ENCODE results near the gene AOPEP. TPM values are rescaled to one million over a fixed set of nuclear protein-coding genes. Genes with fewer than 3 reads are reported as not detected.

Gene AOPEP
- total RNA-seq, 5 donors from 2014 or later (not counting 1 experiment from before 2014, with no cell fraction given): 10.4 to 14.8 (median 11.3) TPM

DNA sequence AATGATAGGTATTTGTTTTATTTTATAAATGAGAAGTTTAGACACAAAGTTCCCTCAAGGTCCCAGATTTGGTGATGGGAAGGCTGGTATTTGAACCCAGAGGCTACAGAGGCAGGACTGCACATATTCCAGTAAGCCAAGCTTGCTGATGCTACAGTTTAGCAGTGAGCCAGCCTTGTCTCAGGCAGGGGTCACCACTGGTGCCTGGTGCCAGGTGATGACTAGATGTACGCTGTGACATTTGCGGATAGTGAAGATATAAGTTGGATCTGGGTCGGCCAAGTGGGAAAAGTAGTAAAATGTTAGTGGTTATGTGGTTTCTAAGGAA, 143.9 kb downstream of the AOPEP start:
- H3K27me3 ChIP-seq (replicated peaks in 1 of 2; ENCODE audit: control insufficient read depth in 2 of 2, extremely low read depth in 1 of 2, insufficient read depth in 2 of 2, low read length in 1 of 2): no peaks in the 10 kb centered on the region
- no peak for DNase-seq
- H3K4me1 Mint-ChIP-seq: peaks cover 26 to 42% (median 29%) of the 10 kb centered on the region in 3 donors
- H3K4me3 Mint-ChIP-seq: peak overlapping the region in 1 of 3 donors; percentile 62
- H3K27ac ChIP-seq (ENCODE audit: low read length): peak overlapping the region; percentile 71
- POLR2A ChIA-PET: interaction anchor here in 1 of 2 donors (1.3 kb wide), 1 partner anchor 9 kb away, joined by 5 read pairs; no protein-coding TSS in a partner anchor
- H3K27me3 Mint-ChIP-seq: no peaks in the 10 kb centered on the region
- peaks cover 1% of the 10 kb centered on the region for H3K36me3 Mint-ChIP-seq
- H3K36me3 ChIP-seq (ENCODE audit: control insufficient read depth in 2 of 2, extremely low read depth in 1 of 2, insufficient read depth in 1 of 2, low read length in 1 of 2): no peaks in the 10 kb centered on the region
- peaks cover 0 to 5% (median 0%) of the 10 kb centered on the region in 3 donors for H3K9me3 Mint-ChIP-seq
- no peak overlapping the region for H3K4me3 ChIP-seq (ENCODE audit: control insufficient read depth in 1 of 2, extremely low read depth in 1 of 2, low read length in 1 of 2)
- H3K27ac Mint-ChIP-seq: peak overlapping the region; percentile 88 to 90
- 92% methylated on average over 2 of the region's 3 CpGs for WGBS (ENCODE audit: insufficient coverage)
- CTCF ChIA-PET: interaction anchor here in 1 of 2 donors (0.7 kb wide), 1 partner anchor 9 kb away, joined by 5 read pairs; no protein-coding TSS in a partner anchor
- H3K9me3 ChIP-seq: no peaks in the 10 kb centered on the region
- ATAC-seq (replicated peaks in 1 of 4): no peak
- H3K4me1 ChIP-seq (ENCODE audit: control insufficient read depth in 1 of 2, extremely low read depth in 1 of 2, insufficient read depth in 2 of 2, low read length in 2 of 2): peaks cover 15 to 23% of the 10 kb centered on the region in 2 experiments

DNA sequence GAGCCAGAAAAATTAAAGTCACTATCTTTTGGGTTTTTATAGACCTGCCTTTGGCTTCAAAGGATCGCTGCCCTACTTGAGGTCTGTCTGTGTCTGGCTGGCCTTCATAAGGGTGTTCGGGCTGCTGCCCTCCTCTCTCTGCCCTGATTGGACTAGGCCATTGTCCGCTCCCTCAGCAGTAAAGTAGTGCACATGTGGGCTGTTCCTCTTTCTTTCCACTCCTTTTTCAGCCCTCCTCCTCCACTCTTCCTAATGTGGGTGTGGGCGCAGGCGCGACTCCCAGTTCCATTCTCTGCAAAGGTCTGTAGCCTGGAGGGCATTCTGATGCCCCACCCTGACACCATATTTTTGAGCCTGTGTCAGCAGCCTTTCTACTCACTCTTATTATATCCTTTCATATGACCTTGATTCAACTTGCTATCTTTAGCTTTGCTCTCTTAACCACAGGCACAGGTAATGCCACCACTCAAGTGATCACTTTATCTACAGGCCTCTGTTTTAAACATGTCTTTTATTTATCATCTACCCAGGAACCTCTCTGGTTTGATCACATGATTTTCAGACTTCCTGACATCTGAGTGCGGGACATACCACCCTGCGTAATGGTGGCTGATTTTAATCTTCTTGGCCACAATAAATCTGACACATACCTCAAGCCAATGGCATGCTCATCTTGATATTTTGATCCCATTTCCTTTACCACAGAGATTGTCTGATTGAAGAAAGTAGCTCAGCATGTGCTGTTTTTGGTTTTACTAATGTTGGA, 144.5 kb downstream of the AOPEP start:
- ChIA-PET POLR2A (interaction anchor here in 1 of 2 donors (1.3 kb wide), 1 partner anchor 10 kb away, joined by 5 read pairs; no protein-coding TSS in a partner anchor), CTCF (interaction anchor here in 1 of 2 donors (1.2 kb wide), 1 partner anchor 10 kb away, joined by 12 read pairs; no protein-coding TSS in a partner anchor)
- Mint-ChIP-seq H3K4me1 (peaks cover 26 to 46% (median 29%) of the 10 kb centered on the region in 3 donors), H3K36me3 (peaks cover 6% of the 10 kb centered on the region), H3K27me3 (no peaks in the 10 kb centered on the region), H3K9me3 (peaks cover 0 to 5% (median 0%) of the 10 kb centered on the region in 3 donors), H3K4me3 (peak overlapping the region; percentile 28 to 62 (median 32)), H3K27ac (peak overlapping the region; percentile 88 to 90)
- DNase-seq (peak in 34 of 35 experiments; percentile 23 to 88 (median 56)), ATAC-seq (replicated peaks in 1 of 4) (peak; percentile 92 to 97 (median 95))
- H3K36me3 ChIP-seq (ENCODE audit: control insufficient read depth in 2 of 2, extremely low read depth in 1 of 2, insufficient read depth in 1 of 2, low read length in 1 of 2): no peaks in the 10 kb centered on the region
- H3K9me3 ChIP-seq: no peaks in the 10 kb centered on the region
- H3K4me1 ChIP-seq (ENCODE audit: control insufficient read depth in 1 of 2, extremely low read depth in 1 of 2, insufficient read depth in 2 of 2, low read length in 2 of 2): peaks cover 15 to 23% of the 10 kb centered on the region in 2 experiments
- H3K4me3 ChIP-seq (ENCODE audit: control insufficient read depth in 1 of 2, extremely low read depth in 1 of 2, low read length in 1 of 2): no peak overlapping the region
- peak overlapping the region; percentile 71 for H3K27ac ChIP-seq (ENCODE audit: low read length)
- WGBS (ENCODE audit: insufficient coverage): 84% methylated on average over 5 of the region's 8 CpGs
- H3K27me3 ChIP-seq (replicated peaks in 1 of 2; ENCODE audit: control insufficient read depth in 2 of 2, extremely low read depth in 1 of 2, insufficient read depth in 2 of 2, low read length in 1 of 2): no peaks in the 10 kb centered on the region

DNA sequence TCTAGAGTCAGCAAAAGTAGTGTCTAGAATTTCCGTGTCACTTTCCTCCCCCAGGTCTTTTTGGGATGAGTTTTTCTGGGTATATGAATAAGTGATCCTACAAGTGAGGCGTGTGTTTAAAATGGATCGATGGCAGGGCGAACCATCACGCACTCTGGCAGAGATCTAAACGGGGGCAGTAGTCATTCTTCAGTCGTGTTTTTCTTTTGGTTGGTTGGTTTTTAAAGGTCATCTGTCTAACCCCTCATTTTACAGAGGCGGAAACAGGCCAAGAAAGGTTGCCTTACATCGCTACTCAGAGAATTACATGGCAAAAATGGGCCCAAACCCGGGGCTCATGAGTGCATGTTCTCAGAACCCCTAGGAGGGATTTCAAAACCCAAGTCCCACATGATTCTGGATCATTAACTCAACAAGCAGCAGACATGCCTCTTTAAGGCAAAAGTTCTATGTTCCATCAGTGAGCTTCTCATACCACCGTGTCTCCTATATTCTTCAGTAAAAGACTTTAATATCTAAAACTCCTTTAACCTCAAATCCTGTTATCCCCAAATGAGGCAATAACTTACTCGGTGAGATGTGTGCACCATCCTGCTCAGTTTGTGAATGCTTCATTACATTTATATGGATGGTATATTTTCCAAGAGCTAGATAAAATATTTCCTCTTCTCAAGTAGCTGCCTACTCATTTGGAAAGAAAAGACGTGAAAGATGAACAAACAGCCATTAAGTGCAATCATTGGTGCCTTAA, 145.8 kb downstream of the AOPEP start:
- H3K4me1 Mint-ChIP-seq: peaks cover 26 to 46% (median 29%) of the 10 kb centered on the region in 3 donors
- POLR2A ChIA-PET: no interaction called here
- no peak overlapping the region for H3K27ac Mint-ChIP-seq
- Histone ChIP-seq H3K27ac (ENCODE audit: low read length) (no peak overlapping the region), H3K36me3 (ENCODE audit: control insufficient read depth in 2 of 2, extremely low read depth in 1 of 2, insufficient read depth in 1 of 2, low read length in 1 of 2) (no peaks in the 10 kb centered on the region), H3K27me3 (replicated peaks in 1 of 2; ENCODE audit: control insufficient read depth in 2 of 2, extremely low read depth in 1 of 2, insufficient read depth in 2 of 2, low read length in 1 of 2) (no peaks in the 10 kb centered on the region), H3K4me3 (ENCODE audit: control insufficient read depth in 1 of 2, extremely low read depth in 1 of 2, low read length in 1 of 2) (no peak overlapping the region), H3K9me3 (no peaks in the 10 kb centered on the region), H3K4me1 (ENCODE audit: control insufficient read depth in 1 of 2, extremely low read depth in 1 of 2, insufficient read depth in 2 of 2, low read length in 2 of 2) (peaks cover 15 to 23% of the 10 kb centered on the region in 2 experiments)
- H3K9me3 Mint-ChIP-seq: peaks cover 0 to 5% (median 0%) of the 10 kb centered on the region in 3 donors
- CTCF ChIA-PET: interaction anchor here in 1 of 2 donors (1.2 kb wide), 1 partner anchor 11 kb away, joined by 12 read pairs; no protein-coding TSS in a partner anchor
- 100% methylated on average over 1 of the region's 13 CpGs for WGBS (ENCODE audit: insufficient coverage)
- H3K27me3 Mint-ChIP-seq: no peaks in the 10 kb centered on the region
- no peak overlapping the region for H3K4me3 Mint-ChIP-seq
- peaks cover 7% of the 10 kb centered on the region for H3K36me3 Mint-ChIP-seq
- ATAC-seq (replicated peaks in 1 of 4) (no peak), DNase-seq (no peak)

DNA sequence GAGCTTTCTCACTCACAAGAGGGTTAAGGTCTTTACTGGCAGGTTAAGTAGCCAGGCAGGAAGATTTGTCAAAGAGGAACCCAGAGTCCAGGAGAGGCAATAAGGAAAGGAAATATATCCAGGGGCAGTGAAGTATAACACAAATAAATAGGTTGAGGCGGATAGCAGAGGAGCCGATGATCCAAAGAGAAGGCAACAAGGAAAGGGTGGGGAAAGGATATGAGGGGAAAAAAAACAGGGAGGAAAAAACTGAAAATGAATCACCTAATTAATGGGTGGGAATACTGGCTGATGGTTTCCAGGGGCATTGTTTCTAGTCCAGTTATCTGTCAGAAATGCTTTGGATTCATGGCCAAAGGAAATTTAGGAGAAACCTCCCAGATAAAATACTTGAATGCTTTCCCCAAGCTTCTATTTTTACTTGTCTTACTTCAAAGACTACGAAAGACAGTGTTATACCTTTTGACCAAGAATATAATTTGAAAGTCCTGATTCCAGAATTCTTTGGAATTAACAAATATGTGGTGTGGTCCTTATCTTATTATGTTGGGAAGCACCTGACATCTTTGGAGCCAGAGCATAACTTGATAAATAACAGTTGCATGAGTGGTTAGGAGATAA, 146.5 kb downstream of the AOPEP start:
- no peak for DNase-seq
- Mint-ChIP-seq H3K36me3 (peaks cover 7% of the 10 kb centered on the region), H3K27me3 (no peaks in the 10 kb centered on the region), H3K4me3 (no peak overlapping the region), H3K4me1 (peaks cover 27 to 48% (median 32%) of the 10 kb centered on the region in 3 donors), H3K27ac (no peak overlapping the region), H3K9me3 (peaks cover 0 to 5% (median 0%) of the 10 kb centered on the region in 3 donors)
- POLR2A ChIA-PET: no interaction called here
- no peak overlapping the region for H3K27ac ChIP-seq (ENCODE audit: low read length)
- H3K4me3 ChIP-seq (ENCODE audit: control insufficient read depth in 1 of 2, extremely low read depth in 1 of 2, low read length in 1 of 2): no peak overlapping the region
- H3K9me3 ChIP-seq: no peaks in the 10 kb centered on the region
- H3K27me3 ChIP-seq (replicated peaks in 1 of 2; ENCODE audit: control insufficient read depth in 2 of 2, extremely low read depth in 1 of 2, insufficient read depth in 2 of 2, low read length in 1 of 2): no peaks in the 10 kb centered on the region
- WGBS (ENCODE audit: insufficient coverage): 100% methylated on average over 2 of the region's 3 CpGs
- H3K36me3 ChIP-seq (ENCODE audit: control insufficient read depth in 2 of 2, extremely low read depth in 1 of 2, insufficient read depth in 1 of 2, low read length in 1 of 2): no peaks in the 10 kb centered on the region
- ATAC-seq (replicated peaks in 1 of 4): no peak
- H3K4me1 ChIP-seq (ENCODE audit: control insufficient read depth in 1 of 2, extremely low read depth in 1 of 2, insufficient read depth in 2 of 2, low read length in 2 of 2): peaks cover 15 to 23% of the 10 kb centered on the region in 2 experiments
- CTCF ChIA-PET: interaction anchor here in 1 of 2 donors (0.7 kb wide), 1 partner anchor 12 kb away, joined by 3 read pairs; no protein-coding TSS in a partner anchor

GRCh38 chr9:94874316-94874715, 147.8 kb downstream of the AOPEP start:
- H3K27ac Mint-ChIP-seq: no peak overlapping the region
- Histone ChIP-seq H3K36me3 (ENCODE audit: control insufficient read depth in 2 of 2, extremely low read depth in 1 of 2, insufficient read depth in 1 of 2, low read length in 1 of 2) (no peaks in the 10 kb centered on the region), H3K9me3 (no peaks in the 10 kb centered on the region), H3K27ac (ENCODE audit: low read length) (no peak overlapping the region), H3K4me1 (ENCODE audit: control insufficient read depth in 1 of 2, extremely low read depth in 1 of 2, insufficient read depth in 2 of 2, low read length in 2 of 2) (peaks cover 15 to 31% of the 10 kb centered on the region in 2 experiments), H3K4me3 (ENCODE audit: control insufficient read depth in 1 of 2, extremely low read depth in 1 of 2, low read length in 1 of 2) (no peak overlapping the region), H3K27me3 (replicated peaks in 1 of 2; ENCODE audit: control insufficient read depth in 2 of 2, extremely low read depth in 1 of 2, insufficient read depth in 2 of 2, low read length in 1 of 2) (no peaks in the 10 kb centered on the region)
- no CpG with 5 or more reads among the region's 3 CpGs for WGBS (ENCODE audit: insufficient coverage)
- H3K4me1 Mint-ChIP-seq: peaks cover 37 to 56% (median 43%) of the 10 kb centered on the region in 3 donors
- no peak for DNase-seq
- no peaks in the 10 kb centered on the region for H3K27me3 Mint-ChIP-seq
- H3K4me3 Mint-ChIP-seq: no peak overlapping the region
- peaks cover 7% of the 10 kb centered on the region for H3K36me3 Mint-ChIP-seq
- POLR2A ChIA-PET: no interaction called here
- CTCF ChIA-PET: no interaction called here
- no peak for ATAC-seq (replicated peaks in 1 of 4)
- H3K9me3 Mint-ChIP-seq: peaks cover 0 to 5% (median 0%) of the 10 kb centered on the region in 3 donors

Measured in T-cell (primary cell).